Lower leg skin (tissue), 4 donors: ENCODE results near the gene HABP2. TPM values are rescaled to one million over a fixed set of nuclear protein-coding genes. Genes with fewer than 3 reads are reported as not detected.

ENCODE experiments used
- DNase-seq, 2 donors: peaks; one replicate each; pipeline ENCODE4 v3.0.0-alpha.2; 2019; ENCODE audit warnings: low spot score in 2 of 2
- H3K4me3 ChIP-seq: fragments of 200-600 bp; sonication (generic); 2 replicates; pipeline ENCODE4 v1.5.1; 2017; ENCODE audit warnings: mild to moderate bottlenecking, low read depth; ENCODE audit not compliant: poor library complexity, severe bottlenecking
- POLR2A ChIP-seq, 2 donors: fragments of 450-650 bp; IDR thresholded peaks; one replicate each; pipeline ENCODE4 v1.6.1; 2016 to 2017; ENCODE audit warnings: antibody characterized with exemption in 2 of 2, mild to moderate bottlenecking in 1 of 2, moderate library complexity in 1 of 2
- WGBS, 2 donors: methylation state at CpG; one replicate each; pipeline ENCODE4 v1.1.5; 2018; 5-methylcytosine and 5-hydroxymethylcytosine counted together
- intact Hi-C: fragments of 100-400 bp; cut with DNase I; formaldehyde crosslinking; loops from one replicate; pipeline ENCODE4 v1.15.0; 2023; ENCODE audit warnings: low total_unique reads
- total RNA-seq, 4 donors: library from RNA; depleted of rRNA; stranded (reverse); fragments of >200 nt; gene quantifications; one replicate each; pipeline ENCODE4 v1.1.0, GENCODE V29; 2016
- TF ChIP-seq, protein P1 (sequence below), 3 donors: fragments of 450-650 bp; IDR thresholded peaks; one replicate each; pipeline ENCODE4 v1.5.1; 2016; ENCODE audit warnings: antibody characterized with exemption in 3 of 3, mild to moderate bottlenecking in 3 of 3, moderate library complexity in 2 of 3

Gene HABP2
- total RNA-seq, 4 donors from 2014 or later, result 0.10 TPM; not detected in 3

DNA sequence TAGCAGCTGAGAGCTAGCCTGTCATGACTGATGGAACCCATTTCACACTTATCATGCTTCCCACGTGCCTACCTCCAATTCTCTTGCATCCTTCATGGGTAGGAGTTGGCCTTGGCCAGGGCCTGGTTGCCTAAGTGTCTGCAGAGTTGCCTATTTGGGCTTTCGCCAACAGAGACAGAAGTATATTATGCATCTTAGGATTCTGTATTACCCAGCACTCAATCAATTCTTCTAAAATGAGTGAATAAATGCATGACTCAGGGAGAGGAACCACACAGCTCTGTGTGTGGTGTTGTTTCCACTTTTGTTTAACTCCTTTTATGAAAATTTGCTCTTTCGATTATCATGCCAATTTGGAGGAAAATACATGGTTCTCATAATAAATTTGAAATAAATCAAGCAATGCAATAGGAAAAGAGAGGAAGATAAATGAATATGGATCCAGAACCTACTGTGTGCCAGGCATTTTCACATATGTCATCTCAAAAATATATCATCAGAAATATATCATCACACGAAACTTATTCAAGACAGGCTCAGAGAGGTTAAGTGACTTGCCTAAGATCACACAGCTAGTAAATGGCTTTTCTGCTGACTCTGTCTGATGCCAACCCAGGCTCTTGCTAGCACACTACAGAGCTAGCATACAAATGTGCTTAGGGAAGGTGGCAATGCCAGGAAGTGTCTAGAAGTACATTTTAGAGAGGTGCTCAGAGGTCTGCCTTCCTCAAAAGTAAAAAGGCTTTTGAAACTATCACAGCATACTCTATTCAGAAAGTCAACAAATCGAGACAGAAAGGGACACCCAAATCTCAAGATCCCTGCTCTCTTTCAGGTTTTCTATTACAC is 9.5 kb upstream of the HABP2 start:
- intact Hi-C loops, result no loop called here
- DNase-seq, result no peak
- 85 to 86% methylated on average over 5 of the region's 5 CpGs for WGBS, 2 donors
- TF ChIP-seq, protein P1, sequence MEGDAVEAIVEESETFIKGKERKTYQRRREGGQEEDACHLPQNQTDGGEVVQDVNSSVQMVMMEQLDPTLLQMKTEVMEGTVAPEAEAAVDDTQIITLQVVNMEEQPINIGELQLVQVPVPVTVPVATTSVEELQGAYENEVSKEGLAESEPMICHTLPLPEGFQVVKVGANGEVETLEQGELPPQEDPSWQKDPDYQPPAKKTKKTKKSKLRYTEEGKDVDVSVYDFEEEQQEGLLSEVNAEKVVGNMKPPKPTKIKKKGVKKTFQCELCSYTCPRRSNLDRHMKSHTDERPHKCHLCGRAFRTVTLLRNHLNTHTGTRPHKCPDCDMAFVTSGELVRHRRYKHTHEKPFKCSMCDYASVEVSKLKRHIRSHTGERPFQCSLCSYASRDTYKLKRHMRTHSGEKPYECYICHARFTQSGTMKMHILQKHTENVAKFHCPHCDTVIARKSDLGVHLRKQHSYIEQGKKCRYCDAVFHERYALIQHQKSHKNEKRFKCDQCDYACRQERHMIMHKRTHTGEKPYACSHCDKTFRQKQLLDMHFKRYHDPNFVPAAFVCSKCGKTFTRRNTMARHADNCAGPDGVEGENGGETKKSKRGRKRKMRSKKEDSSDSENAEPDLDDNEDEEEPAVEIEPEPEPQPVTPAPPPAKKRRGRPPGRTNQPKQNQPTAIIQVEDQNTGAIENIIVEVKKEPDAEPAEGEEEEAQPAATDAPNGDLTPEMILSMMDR (IDR thresholded peaks at IDR 0.05), result no peak
- no peak for TF ChIP-seq POLR2A (IDR thresholded peaks at IDR 0.05)
- no peak overlapping the region for H3K4me3 ChIP-seq

DNA sequence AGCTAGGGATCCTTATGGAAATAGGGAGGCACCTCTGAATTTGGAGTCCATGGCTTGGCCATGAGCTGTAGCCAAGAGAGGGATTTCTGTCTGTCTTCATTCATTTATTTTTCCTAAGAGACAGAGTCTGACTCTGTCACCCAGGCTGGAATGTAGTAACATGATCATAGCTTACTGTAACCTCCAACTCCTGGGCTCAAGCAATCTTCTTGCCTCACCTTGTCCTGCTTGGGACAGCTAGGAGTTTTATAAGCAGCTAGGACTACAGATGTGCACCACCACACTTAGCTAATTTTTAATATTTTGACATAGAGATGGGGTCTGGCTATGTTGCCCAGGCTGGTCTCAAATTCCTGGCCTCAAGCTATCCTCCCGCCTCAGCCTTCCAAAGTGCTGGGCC is 8.5 kb upstream of the HABP2 start:
- no peak overlapping the region for H3K4me3 ChIP-seq
- DNase-seq, result no peak
- intact Hi-C loops, result no loop called here
- WGBS, 2 donors, result 94 to 100% methylated on average over 1 of the region's 1 CpG
- TF ChIP-seq, protein P1 (IDR thresholded peaks at IDR 0.05), result no peak
- TF ChIP-seq POLR2A (IDR thresholded peaks at IDR 0.05), result no peak

DNA sequence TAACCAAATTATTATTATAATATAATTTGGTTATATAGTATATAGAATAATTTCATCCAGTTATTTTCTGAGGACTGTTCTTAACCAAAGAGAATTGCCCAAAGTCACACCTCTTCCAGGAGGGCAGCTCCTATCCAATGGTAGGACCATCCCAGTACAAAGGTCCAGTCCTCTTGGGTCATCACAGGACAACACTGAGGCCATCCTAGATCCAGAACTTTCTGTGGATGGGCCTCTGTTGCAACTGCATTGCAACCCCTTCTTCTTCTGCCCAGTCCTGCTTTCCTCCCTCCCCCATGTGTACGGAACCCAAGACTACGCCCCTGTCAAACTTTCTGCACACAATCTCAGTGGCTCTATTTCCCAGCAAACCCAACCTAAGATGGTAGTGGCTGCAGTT is 5.4 kb upstream of the HABP2 start:
- no peak for DNase-seq
- intact Hi-C loops, result no loop called here
- H3K4me3 ChIP-seq, result no peak overlapping the region
- TF ChIP-seq, protein P1 (IDR thresholded peaks at IDR 0.05), result no peak
- no peak for TF ChIP-seq POLR2A (IDR thresholded peaks at IDR 0.05)
- WGBS, 2 donors, result 94 to 98% methylated on average over 2 of the region's 2 CpGs

DNA sequence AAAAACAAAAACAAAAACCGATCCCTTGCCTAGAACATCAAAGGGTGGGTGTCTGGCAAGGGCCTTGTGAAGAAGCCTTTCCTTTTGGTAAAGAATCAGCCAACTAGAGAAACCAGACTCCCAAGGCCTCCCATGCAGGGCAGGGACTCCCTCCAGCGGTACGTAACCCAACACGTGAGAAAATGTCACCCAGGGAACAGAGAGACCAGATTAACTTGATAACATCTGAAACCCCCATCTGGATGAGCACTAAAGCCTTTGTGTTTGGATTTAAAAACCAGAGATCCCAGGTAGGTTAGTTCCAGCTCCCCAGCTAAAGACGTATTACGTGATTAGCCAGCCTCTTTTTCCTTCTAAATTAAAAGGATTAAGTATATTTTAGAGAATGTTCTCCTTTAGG is 3.0 kb upstream of the HABP2 start:
- H3K4me3 ChIP-seq, result no peak overlapping the region
- intact Hi-C loops, result no loop called here
- DNase-seq, result no peak
- 87 to 92% methylated on average over 6 of the region's 6 CpGs for WGBS, 2 donors
- TF ChIP-seq POLR2A (IDR thresholded peaks at IDR 0.05), result no peak
- TF ChIP-seq, protein P1 (IDR thresholded peaks at IDR 0.05), result no peak

DNA sequence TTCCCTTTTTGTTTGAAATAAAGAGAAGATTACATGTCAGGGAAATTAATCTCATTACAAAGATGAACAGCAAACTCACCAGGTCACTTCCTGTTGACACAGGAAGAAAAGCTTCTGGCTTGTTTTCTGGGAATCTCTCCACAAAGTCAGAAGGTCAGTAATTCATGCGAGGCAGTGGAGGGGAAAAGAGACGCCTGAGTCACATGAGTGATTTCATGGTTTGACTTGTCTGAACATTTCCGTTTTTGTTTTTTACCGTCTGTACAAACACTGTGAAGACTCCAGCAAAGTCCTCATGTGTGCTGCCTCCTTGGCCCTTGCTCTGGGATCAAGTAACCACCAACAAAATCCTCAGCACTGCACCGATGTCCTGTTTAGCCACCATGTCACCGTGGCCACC is 2.5 kb upstream of the HABP2 start:
- 42 to 56% methylated on average over 6 of the region's 6 CpGs for WGBS, 2 donors

More for the DNA sequence above, 2.5 kb upstream of the HABP2 start:
- intact Hi-C loops, result no loop called here
- no peak for DNase-seq
- TF ChIP-seq, protein P1 (IDR thresholded peaks at IDR 0.05), result no peak
- no peak for TF ChIP-seq POLR2A (IDR thresholded peaks at IDR 0.05)
- H3K4me3 ChIP-seq, result no peak overlapping the region
